Hepatocyte (in vitro differentiated cells): ENCODE measurements around the gene PCDHGA9. TPM values are rescaled to one million over a fixed set of nuclear protein-coding genes. Genes with fewer than 3 reads are reported as not detected.

Source experiments
- DNase-seq: peaks from one replicate; pipeline ENCODE4 v3.0.0-alpha.2; 2016; ENCODE audit warnings: low spot score
- H2AFZ ChIP-seq: fragments of 200-600 bp; sonication (generic); 2 replicates; pipeline ENCODE4 v1.6.0; 2016; ENCODE audit warnings: antibody characterized with exemption, mild to moderate bottlenecking
- H3K27ac ChIP-seq: fragments of 200-600 bp; sonication (generic); 2 replicates; pipeline ENCODE4 v1.5.1; 2016; ENCODE audit warnings: mild to moderate bottlenecking
- H3K27me3 ChIP-seq: fragments of 200-600 bp; sonication (generic); 2 replicates; pipeline ENCODE4 v1.6.1; 2016
- H3K36me3 ChIP-seq: fragments of 200-600 bp; sonication (generic); replicated peaks from 2 replicates; pipeline ENCODE4 v1.5.1; 2016; ENCODE audit warnings: low read depth; ENCODE audit not compliant: insufficient read depth
- H3K4me1 ChIP-seq: fragments of 200-600 bp; sonication (generic); 2 replicates; pipeline ENCODE4 v1.5.1; 2016; ENCODE audit warnings: mild to moderate bottlenecking, moderate library complexity; ENCODE audit not compliant: insufficient read depth
- H3K4me2 ChIP-seq: fragments of 200-600 bp; sonication (generic); 2 replicates; pipeline ENCODE4 v1.6.0; 2016
- H3K4me3 ChIP-seq: fragments of 200-600 bp; sonication (generic); 2 replicates; pipeline ENCODE4 v1.5.1; 2016; ENCODE audit warnings: mild to moderate bottlenecking
- H3K79me2 ChIP-seq: fragments of 200-600 bp; sonication (generic); 2 replicates; pipeline ENCODE4 v1.6.0; 2017; ENCODE audit warnings: mild to moderate bottlenecking
- H3K9me2 ChIP-seq: fragments of 200-600 bp; sonication (generic); replicated peaks from 2 replicates; pipeline ENCODE4 v1.6.0; 2017; ENCODE audit warnings: mild to moderate bottlenecking; ENCODE audit not compliant: insufficient read depth
- H3K9me3 ChIP-seq: fragments of 200-600 bp; sonication (generic); 2 replicates; pipeline ENCODE4 v1.5.1; 2016; ENCODE audit warnings: low read depth, mild to moderate bottlenecking
- H4K20me1 ChIP-seq: fragments of 200-600 bp; sonication (generic); 2 replicates; pipeline ENCODE4 v1.6.0; 2016; ENCODE audit warnings: mild to moderate bottlenecking; ENCODE audit not compliant: insufficient read depth, poor library complexity, severe bottlenecking
- EZH2 ChIP-seq: fragments of 200-600 bp; sonication (generic); IDR thresholded peaks from 2 replicates; pipeline ENCODE4 v1.6.1; 2016; ENCODE audit warnings: antibody characterized with exemption, mild to moderate bottlenecking, borderline replicate concordance
- EZH2phosphoT487 ChIP-seq: fragments of 200-600 bp; sonication (generic); IDR thresholded peaks from one replicate; pipeline ENCODE4 v1.6.1; 2018; ENCODE audit warnings: antibody characterized with exemption, mild to moderate bottlenecking, low read depth, moderate library complexity; ENCODE audit not compliant: unreplicated experiment, severe bottlenecking
- WGBS: methylation state at CpG from one replicate; pipeline ENCODE4 v1.1.6; 2016; ENCODE audit warnings: low lambda C conversion rate; ENCODE audit errors: missing lambda C conversion rate; 5-methylcytosine and 5-hydroxymethylcytosine counted together
- polyA plus RNA-seq: library from polyadenylated mRNA; unstranded; fragments of >200 nt; fragmentation: Nextera tagmentation; extraction: Ambion mirVana; gene quantifications from 2 replicates; pipeline ENCODE4 v1.2.1, GENCODE V29; 2016
- total RNA-seq: library from RNA; depleted of rRNA; stranded (reverse); fragments of >200 nt; gene quantifications from 2 replicates; pipeline ENCODE4 v1.2.3, GENCODE V29; 2014
- TF ChIP-seq, protein P1 (sequence below): fragments of 200-600 bp; sonication (generic); IDR thresholded peaks from 2 replicates; pipeline ENCODE4 v1.5.1; 2016; ENCODE audit warnings: antibody characterized with exemption, mild to moderate bottlenecking; ENCODE audit not compliant: poor library complexity

Gene PCDHGA9
- total and polyA plus RNA-seq, 2 experiments from 2014 or later = 1.2 TPM; not detected in 1

DNA sequence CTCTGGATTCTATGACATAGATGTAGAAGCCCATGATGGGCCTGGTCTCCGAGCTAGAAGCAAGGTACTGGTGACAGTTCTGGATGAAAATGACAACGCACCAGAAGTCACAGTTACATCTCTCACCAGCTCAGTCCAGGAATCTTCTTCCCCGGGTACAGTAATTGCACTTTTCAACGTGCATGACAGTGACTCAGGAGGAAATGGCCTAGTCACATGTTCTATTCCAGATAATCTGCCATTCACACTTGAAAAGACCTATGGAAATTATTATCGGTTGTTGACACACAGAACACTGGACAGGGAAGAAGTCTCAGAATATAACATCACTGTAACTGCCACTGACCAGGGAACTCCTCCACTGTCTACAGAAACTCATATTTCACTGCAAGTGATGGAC lies 46.4 kb upstream of the PCDHGA9 start:
- H3K27me3 ChIP-seq = no peaks in the 10 kb centered on the region
- TF ChIP-seq EZH2 (no peak), EZH2phosphoT487 (no peak)
- TF ChIP-seq, protein P1, sequence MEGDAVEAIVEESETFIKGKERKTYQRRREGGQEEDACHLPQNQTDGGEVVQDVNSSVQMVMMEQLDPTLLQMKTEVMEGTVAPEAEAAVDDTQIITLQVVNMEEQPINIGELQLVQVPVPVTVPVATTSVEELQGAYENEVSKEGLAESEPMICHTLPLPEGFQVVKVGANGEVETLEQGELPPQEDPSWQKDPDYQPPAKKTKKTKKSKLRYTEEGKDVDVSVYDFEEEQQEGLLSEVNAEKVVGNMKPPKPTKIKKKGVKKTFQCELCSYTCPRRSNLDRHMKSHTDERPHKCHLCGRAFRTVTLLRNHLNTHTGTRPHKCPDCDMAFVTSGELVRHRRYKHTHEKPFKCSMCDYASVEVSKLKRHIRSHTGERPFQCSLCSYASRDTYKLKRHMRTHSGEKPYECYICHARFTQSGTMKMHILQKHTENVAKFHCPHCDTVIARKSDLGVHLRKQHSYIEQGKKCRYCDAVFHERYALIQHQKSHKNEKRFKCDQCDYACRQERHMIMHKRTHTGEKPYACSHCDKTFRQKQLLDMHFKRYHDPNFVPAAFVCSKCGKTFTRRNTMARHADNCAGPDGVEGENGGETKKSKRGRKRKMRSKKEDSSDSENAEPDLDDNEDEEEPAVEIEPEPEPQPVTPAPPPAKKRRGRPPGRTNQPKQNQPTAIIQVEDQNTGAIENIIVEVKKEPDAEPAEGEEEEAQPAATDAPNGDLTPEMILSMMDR = no peak

DNA sequence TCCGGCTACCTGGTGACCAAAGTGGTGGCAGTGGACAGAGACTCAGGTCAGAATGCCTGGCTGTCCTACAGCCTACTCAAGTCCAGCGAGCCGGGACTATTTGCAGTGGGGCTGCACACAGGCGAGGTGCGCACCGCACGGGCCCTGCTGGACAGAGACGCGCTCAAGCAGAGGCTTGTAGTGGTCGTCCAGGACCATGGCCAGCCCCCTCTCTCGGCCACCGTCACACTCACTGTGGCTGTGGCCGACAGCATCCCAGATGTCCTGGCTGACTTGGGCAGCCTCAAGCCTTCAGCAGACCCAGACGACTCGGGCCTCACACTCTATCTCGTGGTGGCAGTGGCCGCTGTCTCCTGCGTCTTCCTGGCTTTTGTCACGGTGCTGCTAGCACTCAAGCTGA lies 45.6 kb upstream of the PCDHGA9 start:
- Histone ChIP-seq H3K79me2 (no peaks in the 10 kb centered on the region), H3K9me2 (no peaks in the 10 kb centered on the region), H3K4me2 (no peak overlapping the region), H2AFZ (no peak overlapping the region), H3K27ac (no peak overlapping the region), H3K27me3 (no peaks in the 10 kb centered on the region), H3K36me3 (no peaks in the 10 kb centered on the region), H3K4me1 (no peaks in the 10 kb centered on the region), H3K4me3 (no peak overlapping the region), H3K9me3 (no peaks in the 10 kb centered on the region), H4K20me1 (no peaks in the 10 kb centered on the region)
- WGBS = 91% methylated on average over 19 of the region's 19 CpGs
- no peak for DNase-seq
- no peak for TF ChIP-seq EZH2phosphoT487
- TF ChIP-seq EZH2 = no peak
- TF ChIP-seq, protein P1 = no peak

More for the DNA sequence above, 46.4 kb upstream of the PCDHGA9 start:
- Histone ChIP-seq H4K20me1 (no peaks in the 10 kb centered on the region), H3K79me2 (no peaks in the 10 kb centered on the region), H3K27ac (no peak overlapping the region), H3K9me3 (no peaks in the 10 kb centered on the region), H3K4me3 (no peak overlapping the region), H3K36me3 (no peaks in the 10 kb centered on the region), H3K4me2 (no peak overlapping the region), H2AFZ (no peak overlapping the region), H3K9me2 (no peaks in the 10 kb centered on the region), H3K4me1 (no peaks in the 10 kb centered on the region)
- WGBS = 83% methylated on average over 5 of the region's 5 CpGs
- DNase-seq = no peak

DNA sequence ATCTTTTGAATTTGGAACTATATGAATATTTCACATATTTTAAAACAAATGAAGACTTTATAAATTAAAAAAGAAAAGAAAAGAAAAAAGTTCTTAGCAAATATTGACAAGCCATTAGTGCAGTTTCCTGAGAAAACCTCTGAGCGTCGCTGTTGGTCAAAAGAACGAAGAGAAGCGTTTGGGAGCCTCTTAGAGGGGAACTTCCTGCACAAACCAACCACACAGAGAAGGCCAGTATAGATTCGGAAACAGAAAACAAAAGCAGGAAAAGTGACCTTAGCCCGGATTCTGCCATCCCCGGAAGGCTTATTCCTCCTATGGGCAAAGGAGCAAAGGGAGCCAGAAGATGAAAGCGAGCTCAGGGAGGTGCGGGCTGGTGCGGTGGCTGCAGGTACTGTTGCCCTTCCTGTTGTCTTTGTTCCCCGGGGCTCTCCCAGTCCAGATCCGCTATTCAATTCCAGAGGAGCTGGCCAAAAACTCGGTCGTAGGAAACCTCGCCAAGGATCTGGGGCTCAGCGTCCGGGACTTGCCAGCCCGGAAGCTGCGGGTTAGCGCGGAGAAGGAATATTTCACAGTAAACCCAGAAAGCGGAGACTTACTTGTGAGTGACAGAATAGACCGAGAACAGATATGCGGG lies 42.7 kb upstream of the PCDHGA9 start, which contains the start of gene PCDHGB2:
TSS of gene PCDHGB2 (plus strand) at position 205 of the 637 bp plus-strand sequence. CDS start at position 347, 142 bp downstream.
- H3K9me2 ChIP-seq = no peaks in the 10 kb centered on the region
- H3K27me3 ChIP-seq = no peaks in the 10 kb centered on the region
- no peak for DNase-seq
- H3K36me3 ChIP-seq = no peaks in the 10 kb centered on the region
- H3K4me1 ChIP-seq = no peaks in the 10 kb centered on the region
- H3K79me2 ChIP-seq = no peaks in the 10 kb centered on the region
- H2AFZ ChIP-seq = no peak within 1 kb of the TSS
- no peak within 1 kb of the TSS for H3K4me3 ChIP-seq
- H3K27ac ChIP-seq = no peak within 1 kb of the TSS
- no peak within 1 kb of the TSS for H3K4me2 ChIP-seq
- peaks cover 5% of the 10 kb centered on the region for H3K9me3 ChIP-seq
- H4K20me1 ChIP-seq = no peaks in the 10 kb centered on the region
- WGBS = 80% methylated on average over 24 of the region's 24 CpGs
- TF ChIP-seq EZH2phosphoT487 (no peak), EZH2 (no peak)
- TF ChIP-seq, protein P1 = no peak
